Measurements from ENCODE around the gene PPP1R13L.
"Not testable (repeated sequence)": the region's sequence is repeated elsewhere in the genome, so short reads cannot be mapped to it uniquely, and the experiment has no call there.

DNA sequence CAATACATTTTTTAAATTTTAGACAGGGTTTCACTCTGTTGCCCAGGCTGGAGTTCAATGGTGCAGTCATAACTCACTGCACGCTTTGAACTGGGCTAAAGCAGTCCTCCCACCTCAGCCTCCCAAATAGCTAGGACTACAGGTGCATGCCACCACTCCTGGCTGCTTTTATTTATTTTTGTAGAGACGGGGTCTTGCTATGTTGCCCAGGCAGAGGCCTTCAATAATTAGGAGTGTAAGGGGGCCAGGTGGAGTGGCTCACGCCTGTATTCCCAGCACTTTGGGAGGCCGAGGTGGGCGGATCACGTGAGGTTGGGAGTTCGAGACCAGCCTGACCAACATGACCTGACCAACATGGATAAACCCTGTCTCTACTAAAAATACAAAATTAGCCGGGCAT, 27.7 kb upstream of the PPP1R13L start:
- TF ChIP-seq, protein P1, sequence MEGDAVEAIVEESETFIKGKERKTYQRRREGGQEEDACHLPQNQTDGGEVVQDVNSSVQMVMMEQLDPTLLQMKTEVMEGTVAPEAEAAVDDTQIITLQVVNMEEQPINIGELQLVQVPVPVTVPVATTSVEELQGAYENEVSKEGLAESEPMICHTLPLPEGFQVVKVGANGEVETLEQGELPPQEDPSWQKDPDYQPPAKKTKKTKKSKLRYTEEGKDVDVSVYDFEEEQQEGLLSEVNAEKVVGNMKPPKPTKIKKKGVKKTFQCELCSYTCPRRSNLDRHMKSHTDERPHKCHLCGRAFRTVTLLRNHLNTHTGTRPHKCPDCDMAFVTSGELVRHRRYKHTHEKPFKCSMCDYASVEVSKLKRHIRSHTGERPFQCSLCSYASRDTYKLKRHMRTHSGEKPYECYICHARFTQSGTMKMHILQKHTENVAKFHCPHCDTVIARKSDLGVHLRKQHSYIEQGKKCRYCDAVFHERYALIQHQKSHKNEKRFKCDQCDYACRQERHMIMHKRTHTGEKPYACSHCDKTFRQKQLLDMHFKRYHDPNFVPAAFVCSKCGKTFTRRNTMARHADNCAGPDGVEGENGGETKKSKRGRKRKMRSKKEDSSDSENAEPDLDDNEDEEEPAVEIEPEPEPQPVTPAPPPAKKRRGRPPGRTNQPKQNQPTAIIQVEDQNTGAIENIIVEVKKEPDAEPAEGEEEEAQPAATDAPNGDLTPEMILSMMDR (IDR thresholded peaks at IDR 0.05): not testable (repeated sequence)
- TF ChIP-seq POLR2A (IDR thresholded peaks at IDR 0.05): not testable (repeated sequence)

Data from uterus (tissue), 2 donors.